Stromal cell of bone marrow (primary cell): ENCODE data around the gene HOXD11.

ENCODE experiments used
- DNase-seq: peaks from one replicate; pipeline ENCODE4 v3.0.0-alpha.2; 2012; ENCODE audit warnings: low read depth

HOXD11 gene

GRCh38 chr2:176105078-176105729 is 1.9 kb upstream of the HOXD11 start:
- no peak for DNase-seq

GRCh38 chr2:176105730-176106580 is 1.1 kb upstream of the HOXD11 start:
- no peak for DNase-seq

GRCh38 chr2:176107731-176108181 is 676 bp downstream of the HOXD11 start:
- no peak for DNase-seq

GRCh38 chr2:176109192-176109901 is 2.3 kb downstream of the HOXD11 start:
- DNase-seq: no peak

GRCh38 chr2:176109946-176110345 is 2.9 kb downstream of the HOXD11 start:
- DNase-seq: no peak

- DNase-seq: no peak
Measured at GRCh38 chr2:176110415-176111308, 3.6 kb downstream of the HOXD11 start.

- no peak for DNase-seq
Measured at GRCh38 chr2:176111309-176111663, 4.2 kb downstream of the HOXD11 start.

- DNase-seq: no peak
Measured at GRCh38 chr2:176111846-176112374, 4.8 kb downstream of the HOXD11 start.

- DNase-seq: no peak
Measured at GRCh38 chr2:176112375-176113302, 5.6 kb downstream of the HOXD11 start.

GRCh38 chr2:176114120-176114929 is 7.2 kb downstream of the HOXD11 start:
- no peak for DNase-seq

GRCh38 chr2:176114930-176115625 is 8.0 kb downstream of the HOXD11 start:
- DNase-seq: no peak

- peak; percentile 72 for DNase-seq
Measured at GRCh38 chr2:176115883-176116813, 9.1 kb downstream of the HOXD11 start, which contains the start of gene HOXD10. HOXD10 (plus strand) TSS chr2:176116778; CDS start chr2:176116834, 56 bp downstream.

GRCh38 chr2:176117162-176117822 is 10.2 kb downstream of the HOXD11 start:
- DNase-seq: no peak

GRCh38 chr2:176117823-176118371 is 10.8 kb downstream of the HOXD11 start:
- no peak for DNase-seq

- no peak for DNase-seq
Measured at GRCh38 chr2:176118601-176119339, 11.7 kb downstream of the HOXD11 start.
